Measurements from ENCODE around the gene MYO1H.

MYO1H gene

DNA sequence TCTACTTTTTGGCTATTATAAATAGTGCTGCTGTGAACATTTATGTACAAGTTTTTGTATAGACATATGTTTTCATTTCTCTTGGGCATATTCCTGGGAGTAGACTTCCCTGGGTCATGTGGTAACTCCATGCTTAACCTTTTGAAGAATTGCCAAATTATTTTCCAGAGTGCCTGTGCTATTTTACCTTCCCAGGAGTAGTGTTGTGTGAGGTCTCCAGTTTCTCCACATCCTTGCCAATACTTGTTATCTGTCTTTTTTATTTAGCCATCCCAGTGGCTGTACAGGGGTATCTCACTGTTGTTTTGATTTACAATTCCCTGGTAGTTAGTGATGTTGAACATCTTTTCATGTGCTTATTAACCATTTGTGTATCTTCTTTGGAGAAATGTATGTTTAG, 148.6 kb downstream of the MYO1H start:
- no peak for DNase-seq

DNA sequence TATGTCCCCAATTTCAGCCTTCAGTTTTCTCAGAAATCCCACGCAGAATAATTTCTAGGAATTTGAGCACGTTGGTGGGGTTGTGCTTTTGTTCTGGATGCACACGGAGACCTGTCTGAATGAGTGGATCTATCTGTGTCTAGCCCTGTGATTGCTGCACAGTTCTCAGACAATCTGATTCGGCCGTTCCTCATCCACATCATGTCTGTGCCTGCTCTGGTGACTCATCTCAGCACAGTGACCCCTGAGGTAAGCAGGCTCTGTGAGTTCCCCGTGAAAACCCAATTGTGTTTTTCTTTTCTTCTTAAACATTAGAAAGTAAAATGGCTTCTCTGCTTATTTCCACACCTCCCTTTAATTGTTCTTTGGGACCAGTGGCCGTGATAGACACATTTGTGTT, 150.0 kb downstream of the MYO1H start:
- no peak for DNase-seq

Data from NCI-H345 (cell line).